HFFc6 (cell line): ENCODE measurements around the gene CHM. TPM values are rescaled to one million over a fixed set of nuclear protein-coding genes. Genes with fewer than 3 reads are reported as not detected.
A peak's percentile ranks its signal among the peaks of the same experiment; 100 is the strongest.
"Not testable (repeated sequence)": the region's sequence is repeated elsewhere in the genome, so short reads cannot be mapped to it uniquely, and the experiment has no call there.

Experiments used
- DNase-seq: peaks from one replicate; pipeline ENCODE4 v3.0.0-alpha.2; 2018
- H3K27ac Mint-ChIP-seq: 2 replicates; pipeline ENCODE4 v1.8.0; 2020; ENCODE audit warnings: mild to moderate bottlenecking, mixed read lengths
- H3K27me3 Mint-ChIP-seq: 2 replicates; pipeline ENCODE4 v1.8.0; 2021; ENCODE audit warnings: mild to moderate bottlenecking, moderate library complexity, mixed read lengths; ENCODE audit not compliant: insufficient read depth
- H3K36me3 Mint-ChIP-seq: 2 replicates; pipeline ENCODE4 v1.8.0; 2021; ENCODE audit warnings: low read depth, mixed read lengths
- H3K4me1 Mint-ChIP-seq: 2 replicates; pipeline ENCODE4 v1.8.0; 2020; ENCODE audit warnings: low read depth, mixed read lengths
- H3K4me3 Mint-ChIP-seq: 2 replicates; pipeline ENCODE4 v1.8.0; 2020; ENCODE audit warnings: mild to moderate bottlenecking, moderate library complexity, mixed read lengths
- H3K9me3 Mint-ChIP-seq: 2 replicates; pipeline ENCODE4 v1.8.0; 2020; ENCODE audit warnings: mild to moderate bottlenecking, mixed read lengths
- CTCF ChIP-seq: fragments of 200-600 bp; sonication (generic); IDR thresholded peaks from 2 replicates; pipeline ENCODE4 v1.5.0; 2021; ENCODE audit warnings: antibody characterized with exemption, mild to moderate bottlenecking
- total RNA-seq, 6 experiments: library from RNA; stranded (reverse); fragmentation: NEBNext Ultra II Directional; extraction: Animal tissue kit (Norgen Biotek cat#: 25700); gene quantifications; 2 replicates in 1 of 6; 3 replicates in 5 of 6; pipeline ENCODE4 v1.2.3, GENCODE V29; 2021

The CHM gene
- total RNA-seq, 6 experiments from 2014 or later: 18.4 to 25.8 (median 21.5) TPM

GRCh38 chrX:86012188-86012587 lies 35.2 kb downstream of the CHM start:
- Mint-ChIP-seq H3K4me1 (peaks cover 5% of the 10 kb centered on the region; the same call in 1 of the 2 replicates), H3K27ac (no peak overlapping the region; the same call in 1 of the 2 replicates), H3K4me3 (no peak overlapping the region), H3K9me3 (no peaks in the 10 kb centered on the region), H3K27me3 (no peaks in the 10 kb centered on the region), H3K36me3 (peaks cover 9% of the 10 kb centered on the region; the same call in 1 of the 2 replicates)
- TF ChIP-seq CTCF: no peak
- DNase-seq: no peak

GRCh38 chrX:86009803-86010202 lies 37.6 kb downstream of the CHM start:
- not testable (repeated sequence) for H3K27me3 Mint-ChIP-seq, H3K4me1 Mint-ChIP-seq, H3K36me3 Mint-ChIP-seq, H3K27ac Mint-ChIP-seq, DNase-seq, H3K9me3 Mint-ChIP-seq, H3K4me3 Mint-ChIP-seq

GRCh38 chrX:86007891-86008290 lies 39.5 kb downstream of the CHM start:
- DNase-seq, H3K4me3 Mint-ChIP-seq, H3K36me3 Mint-ChIP-seq, H3K27ac Mint-ChIP-seq, H3K9me3 Mint-ChIP-seq, H3K27me3 Mint-ChIP-seq, H3K4me1 Mint-ChIP-seq: not testable (repeated sequence)

GRCh38 chrX:86002076-86002896 lies 45.1 kb downstream of the CHM start:
- H3K27me3 Mint-ChIP-seq: peaks cover 1% of the 10 kb centered on the region; the same call in 1 of the 2 replicates
- no peak overlapping the region for H3K27ac Mint-ChIP-seq
- no peak overlapping the region for H3K4me3 Mint-ChIP-seq
- DNase-seq: peak; percentile 5
- TF ChIP-seq CTCF: no peak
- H3K4me1 Mint-ChIP-seq: peaks cover 12% of the 10 kb centered on the region
- no peaks in the 10 kb centered on the region for H3K36me3 Mint-ChIP-seq
- no peaks in the 10 kb centered on the region for H3K9me3 Mint-ChIP-seq

- Mint-ChIP-seq H3K36me3 (no peaks in the 10 kb centered on the region), H3K4me1 (peaks cover 22% of the 10 kb centered on the region), H3K27ac (no peak overlapping the region), H3K9me3 (no peaks in the 10 kb centered on the region), H3K4me3 (no peak overlapping the region), H3K27me3 (no peaks in the 10 kb centered on the region)
- no peak for DNase-seq
- TF ChIP-seq CTCF: no peak
These were observed 48.4 kb downstream of the CHM start for GRCh38 chrX:85998954-85999353.

- no peak for DNase-seq
- no peaks in the 10 kb centered on the region; the same call in 1 of the 2 replicates for H3K27me3 Mint-ChIP-seq
- no peaks in the 10 kb centered on the region for H3K36me3 Mint-ChIP-seq
- no peak for TF ChIP-seq CTCF
- peaks cover 29% of the 10 kb centered on the region for H3K4me1 Mint-ChIP-seq
- no peak overlapping the region for H3K4me3 Mint-ChIP-seq
- H3K27ac Mint-ChIP-seq: no peak overlapping the region
- H3K9me3 Mint-ChIP-seq: no peaks in the 10 kb centered on the region
These were observed 50.8 kb downstream of the CHM start for GRCh38 chrX:85996555-85996954.
